Measurements from ENCODE around the gene AVPR2.

AVPR2 gene

GRCh38 chrX:153921070-153921469 lies 16.6 kb downstream of the AVPR2 start:
- DNase-seq (ENCODE audit: low spot score), result no peak
- no peak for TF ChIP-seq CTCF (IDR thresholded peaks at IDR 0.05; ENCODE audit: borderline replicate concordance, control extremely low read depth, extremely low read depth, insufficient read depth, missing control alignments)
- in situ Hi-C loops (cut with MboI; ENCODE audit: low sequenced_read_pairs, unreplicated experiment), result no loop called here

GRCh38 chrX:153921511-153922446 lies 17.3 kb downstream of the AVPR2 start:
- TF ChIP-seq CTCF (IDR thresholded peaks at IDR 0.05; ENCODE audit: borderline replicate concordance, control extremely low read depth, extremely low read depth, insufficient read depth, missing control alignments), result no peak
- no peak for DNase-seq (ENCODE audit: low spot score)
- in situ Hi-C loops (cut with MboI; ENCODE audit: low sequenced_read_pairs, unreplicated experiment), result no loop called here

GRCh38 chrX:153922932-153923857 lies 18.7 kb downstream of the AVPR2 start:
- no peak for DNase-seq (ENCODE audit: low spot score)
- in situ Hi-C loops (cut with MboI; ENCODE audit: low sequenced_read_pairs, unreplicated experiment), result no loop called here
- TF ChIP-seq CTCF (IDR thresholded peaks at IDR 0.05; ENCODE audit: borderline replicate concordance, control extremely low read depth, extremely low read depth, insufficient read depth, missing control alignments), result peak; percentile 18

- DNase-seq (ENCODE audit: low spot score), result no peak
- TF ChIP-seq CTCF (IDR thresholded peaks at IDR 0.05; ENCODE audit: borderline replicate concordance, control extremely low read depth, extremely low read depth, insufficient read depth, missing control alignments), result peak; percentile 9
- in situ Hi-C loops (cut with MboI; ENCODE audit: low sequenced_read_pairs, unreplicated experiment), result no loop called here
Measured at GRCh38 chrX:153924149-153924861, 19.8 kb downstream of the AVPR2 start.

GRCh38 chrX:153925387-153925738 lies 20.9 kb downstream of the AVPR2 start:
- no peak for TF ChIP-seq CTCF (IDR thresholded peaks at IDR 0.05; ENCODE audit: borderline replicate concordance, control extremely low read depth, extremely low read depth, insufficient read depth, missing control alignments)
- no peak for DNase-seq (ENCODE audit: low spot score)
- in situ Hi-C loops (cut with MboI; ENCODE audit: low sequenced_read_pairs, unreplicated experiment), result no loop called here
